Adrenal gland (tissue), 12 donors: ENCODE data around the gene SCAI. TPM values are rescaled to one million over a fixed set of nuclear protein-coding genes. Genes with fewer than 3 reads are reported as not detected.

Source experiments
- DNase-seq, 7 donors: peaks; one replicate each; pipeline ENCODE4 v3.0.0-alpha.2; 2019 to 2020
- H3K27ac ChIP-seq, 5 donors: fragments of 200-600 bp; sonication (generic) in 4 of 5; 1 replicate in 3 of 5; 2 replicates in 2 of 5; pipeline versions ENCODE4 v1.5.1 to v1.8.0; 2016 to 2020; ENCODE audit warnings: mild to moderate bottlenecking in 1 of 5
- H3K27me3 ChIP-seq: fragments of 200-600 bp; 2 replicates; pipeline ENCODE4 v1.8.0; 2021
- H3K36me3 ChIP-seq, 2 donors: fragments of 200-600 bp; replicated peaks in 1 of 2; 1 replicate in 1 of 2; 2 replicates in 1 of 2; pipeline versions ENCODE4 v1.5.1 to v1.8.0; 2018 to 2022
- H3K4me1 ChIP-seq, 2 donors: fragments of 200-600 bp; replicated peaks in 1 of 2; 1 replicate in 1 of 2; 2 replicates in 1 of 2; pipeline versions ENCODE4 v1.5.1 to v1.8.0; 2018 to 2021
- H3K4me3 ChIP-seq, 4 donors: fragments of 200-600 bp; sonication (generic) in 3 of 4; one replicate each; pipeline ENCODE4 v1.5.1; 2016 to 2018
- H3K9me3 ChIP-seq, 3 donors: fragments of 200-600 bp; sonication (generic) in 1 of 3; replicated peaks in 1 of 3; 1 replicate in 2 of 3; 2 replicates in 1 of 3; pipeline versions ENCODE4 v1.5.1 to v1.8.0; 2016 to 2021
- CTCF ChIP-seq, 6 experiments: fragments of 450-650 bp in 4 of 6; fragments of 200-600 bp in 2 of 6; sonication (generic) in 1 of 6; IDR thresholded peaks; 1 replicate in 5 of 6; 2 replicates in 1 of 6; pipeline versions ENCODE4 v1.5.1 to v1.8.0; 2016 to 2021; ENCODE audit warnings: antibody characterized with exemption in 6 of 6, mild to moderate bottlenecking in 2 of 6, moderate library complexity in 1 of 6
- POLR2A ChIP-seq, 2 donors: fragments of 450-650 bp; IDR thresholded peaks; one replicate each; pipeline ENCODE4 v1.6.1; 2017; ENCODE audit warnings: antibody characterized with exemption in 2 of 2, mild to moderate bottlenecking in 2 of 2, moderate library complexity in 1 of 2
- WGBS, 4 donors: extraction: QIAGEN DNeasy Blood & Tissue Kit in 2 of 4; methylation state at CpG; one replicate each; pipeline versions ENCODE4 v1.1.5 to v1.1.7; 2013 to 2017; 5-methylcytosine and 5-hydroxymethylcytosine counted together
- intact Hi-C, 2 donors: fragments of 100-400 bp; cut with DNase I; formaldehyde crosslinking; loops; one replicate each; pipeline versions ENCODE4 v1.14.1 to v1.15.0; 2022 to 2023
- polyA plus RNA-seq, 3 donors: library from polyadenylated mRNA; stranded (reverse); fragments of 200-250 nt in 2 of 3; fragments of 350-450 nt in 1 of 3; fragmentation: Illumina TruSeq in 1 of 3; extraction: RNeasy Lipid Tissue Mini Kit (QIAGEN cat#74804) in 1 of 3; gene quantifications; one replicate each; pipeline ENCODE4 v1.2.3, GENCODE V29; 2013 to 2014
- total RNA-seq, 9 donors: library from RNA; depleted of rRNA in 4 of 9; stranded (reverse); fragments of >200 nt in 4 of 9; fragments of 120-200 nt in 1 of 9; fragmentation: NEBNext Ultra II Directional in 1 of 9; extraction: Animal tissue kit (Norgen Biotek cat#: 25700) in 1 of 9; gene quantifications; one replicate each; pipeline versions ENCODE4 v1.1.0 to v1.2.4, GENCODE V29; 2013 to 2023
- donor health status: healthy with polysubstance abuse.
- donor health status: Bipolar disorder and iron deficiency.
- donor health status: DM: yes; HTN: yes; CAD: no.
- donor health status: DM: no; HTN: no; CAD: no.
- donor health status: DM: no; HTN: no; CAD: no.
- donor health status: DM: yes; HTN: yes; CAD: no.

SCAI gene
- total and polyA plus RNA-seq, 12 donors, result 1.4 to 19.6 (median 9.2) TPM

- Histone ChIP-seq H3K4me1 (peaks cover 0 to 22% of the 10 kb centered on the region in 2 donors), H3K4me3 (peak overlapping the region in 1 of 4 donors; percentile 87), H3K9me3 (no peaks in the 10 kb centered on the region), H3K36me3 (no peaks in the 10 kb centered on the region), H3K27me3 (no peaks in the 10 kb centered on the region), H3K27ac (no peak overlapping the region)
- 68 to 80% (median 76%) methylated on average over 3 of the region's 3 CpGs for WGBS, 4 donors
- DNase-seq, result no peak
- intact Hi-C loops, result loop anchor here (10.0 kb wide), 2 partner anchors 206 to 276 kb away; partner anchors contain the start of genes ARPC5L (in 1 of the 2) and RPL35 (in 1 of the 2)
- TF ChIP-seq POLR2A (IDR thresholded peaks at IDR 0.05) (no peak), CTCF (IDR thresholded peaks at IDR 0.05) (no peak)
Measured at GRCh38 chr9:125141251-125141650, 2.1 kb downstream of the SCAI start.

- TF ChIP-seq CTCF (IDR thresholded peaks at IDR 0.05) (no peak), POLR2A (IDR thresholded peaks at IDR 0.05) (no peak)
- no peak overlapping the region for H3K4me3 ChIP-seq
- no peaks in the 10 kb centered on the region for H3K9me3 ChIP-seq
- H3K27ac ChIP-seq, result no peak overlapping the region
- 88 to 100% (median 98%) methylated on average over 1 of the region's 1 CpG for WGBS, 4 donors
- no peaks in the 10 kb centered on the region for H3K36me3 ChIP-seq
- H3K4me1 ChIP-seq, result peaks cover 0 to 22% of the 10 kb centered on the region in 2 donors
- no peak for DNase-seq
- no peaks in the 10 kb centered on the region for H3K27me3 ChIP-seq
- intact Hi-C loops, result loop anchor here (10.0 kb wide), 2 partner anchors 206 to 276 kb away; partner anchors contain the start of genes ARPC5L (in 1 of the 2) and RPL35 (in 1 of the 2)
Measured at GRCh38 chr9:125140576-125140975, 2.8 kb downstream of the SCAI start.

- H3K4me3 ChIP-seq, result no peak overlapping the region
- no peaks in the 10 kb centered on the region for H3K9me3 ChIP-seq
- no peaks in the 10 kb centered on the region for H3K36me3 ChIP-seq
- TF ChIP-seq CTCF (IDR thresholded peaks at IDR 0.05), result no peak
- TF ChIP-seq POLR2A (IDR thresholded peaks at IDR 0.05), result no peak
- intact Hi-C loops, result no loop called here
- DNase-seq, result no peak
- H3K4me1 ChIP-seq, result peaks cover 0 to 12% of the 10 kb centered on the region in 2 donors
- 83 to 94% (median 90%) methylated on average over 4 of the region's 4 CpGs for WGBS, 4 donors
- no peaks in the 10 kb centered on the region for H3K27me3 ChIP-seq
- H3K27ac ChIP-seq, result no peak overlapping the region
Measured at GRCh38 chr9:125137200-125137599, 6.1 kb downstream of the SCAI start.

GRCh38 chr9:125134976-125135375 lies 8.4 kb downstream of the SCAI start:
- TF ChIP-seq POLR2A (IDR thresholded peaks at IDR 0.05) (no peak), CTCF (IDR thresholded peaks at IDR 0.05) (no peak)
- no peak for DNase-seq
- H3K27ac ChIP-seq, result no peak overlapping the region
- H3K9me3 ChIP-seq, result no peaks in the 10 kb centered on the region
- intact Hi-C loops, result no loop called here
- H3K4me1 ChIP-seq, result peaks cover 0 to 7% of the 10 kb centered on the region in 2 donors
- H3K4me3 ChIP-seq, result no peak overlapping the region
- no peaks in the 10 kb centered on the region for H3K36me3 ChIP-seq
- H3K27me3 ChIP-seq, result no peaks in the 10 kb centered on the region
